Loucy (cell line): ENCODE results near the gene HDGFL2.

Experiments used
- H2AFZ ChIP-seq: fragments of 200-600 bp; sonication (generic); 2 replicates; pipeline ENCODE4 v1.6.0; 2016; ENCODE audit warnings: antibody characterized with exemption, mild to moderate bottlenecking, low read length, moderate library complexity
- H3F3A ChIP-seq: fragments of 200-600 bp; 2 replicates; pipeline ENCODE4 v1.6.0; 2016; ENCODE audit warnings: antibody characterized with exemption, low read depth, mild to moderate bottlenecking
- H3K27me3 ChIP-seq: fragments of 200-600 bp; sonication (generic); 2 replicates; pipeline ENCODE4 v1.6.1; 2014; ENCODE audit warnings: low read length, mild to moderate bottlenecking; ENCODE audit not compliant: insufficient read depth, poor library complexity, severe bottlenecking
- H3K36me3 ChIP-seq: fragments of 200-600 bp; sonication (generic); 2 replicates; pipeline ENCODE4 v1.6.1; 2016; ENCODE audit warnings: low read length; ENCODE audit not compliant: insufficient read depth
- H3K4me1 ChIP-seq: fragments of 200-600 bp; sonication (generic); 2 replicates; pipeline ENCODE4 v1.5.1; 2014; ENCODE audit warnings: low read length, mild to moderate bottlenecking; ENCODE audit not compliant: insufficient read depth, poor library complexity, severe bottlenecking
- H3K4me2 ChIP-seq: fragments of 200-600 bp; sonication (generic); 2 replicates; pipeline ENCODE4 v1.6.0; 2014; ENCODE audit warnings: antibody characterized with exemption, low read length, low read depth, mild to moderate bottlenecking; ENCODE audit not compliant: poor library complexity, severe bottlenecking
- H3K4me3 ChIP-seq: fragments of 200-600 bp; sonication (generic); 2 replicates; pipeline ENCODE4 v1.5.1; 2014; ENCODE audit warnings: low read length, mild to moderate bottlenecking, mixed read lengths; ENCODE audit not compliant: poor library complexity, severe bottlenecking
- H3K79me2 ChIP-seq: fragments of 200-600 bp; sonication (generic); 2 replicates; pipeline ENCODE4 v1.6.1; 2014; ENCODE audit warnings: low read length; ENCODE audit not compliant: insufficient read depth
- H3K9ac ChIP-seq: fragments of 200-600 bp; sonication (generic); 2 replicates; pipeline ENCODE4 v1.6.0; 2014; ENCODE audit warnings: mild to moderate bottlenecking, low read depth, low read length, moderate library complexity; ENCODE audit not compliant: poor library complexity, severe bottlenecking
- H3K9me2 ChIP-seq: fragments of 200-600 bp; sonication (generic); replicated peaks from 2 replicates; pipeline ENCODE4 v1.6.1; 2016; ENCODE audit warnings: low read depth, low read length, mixed read lengths
- H3K9me3 ChIP-seq: fragments of 200-600 bp; sonication (generic); 2 replicates; pipeline ENCODE4 v1.6.1; 2014; ENCODE audit warnings: mild to moderate bottlenecking, antibody characterized with exemption, low read length, low read depth; ENCODE audit not compliant: insufficient read depth
- H4K20me1 ChIP-seq: fragments of 200-600 bp; sonication (generic); 2 replicates; pipeline ENCODE4 v1.6.0; 2014; ENCODE audit warnings: antibody characterized with exemption, low read length, mild to moderate bottlenecking; ENCODE audit not compliant: insufficient read depth, poor library complexity, severe bottlenecking
- CTCF ChIP-seq: fragments of 200-600 bp; sonication (generic); conservative IDR thresholded peaks from 2 replicates; pipeline ENCODE4 v1.5.1; 2014; ENCODE audit warnings: mild to moderate bottlenecking, antibody characterized with exemption, low read length
- EZH2phosphoT487 ChIP-seq: fragments of 200-600 bp; IDR thresholded peaks from 2 replicates; pipeline ENCODE4 v1.6.1; 2018; ENCODE audit warnings: antibody characterized with exemption, mild to moderate bottlenecking, moderate library complexity, borderline replicate concordance

HDGFL2 gene

GRCh38 chr19:4477034-4477801 lies 5.1 kb downstream of the HDGFL2 start:
- Histone ChIP-seq H3K9ac (no peak overlapping the region), H3K27me3 (no peaks in the 10 kb centered on the region), H3K4me1 (peaks cover 11% of the 10 kb centered on the region), H3F3A (no peaks in the 10 kb centered on the region), H4K20me1 (peaks cover 33% of the 10 kb centered on the region), H3K79me2 (peaks cover 40% of the 10 kb centered on the region), H3K9me3 (no peaks in the 10 kb centered on the region), H3K9me2 (no peaks in the 10 kb centered on the region), H3K4me2 (no peak overlapping the region), H2AFZ (no peak overlapping the region), H3K4me3 (no peak overlapping the region), H3K36me3 (peaks cover 16% of the 10 kb centered on the region; the same call in 1 of the 2 replicates)
- TF ChIP-seq CTCF (no peak), EZH2phosphoT487 (no peak)

- H3K36me3 ChIP-seq, result peaks cover 3% of the 10 kb centered on the region; the same call in 1 of the 2 replicates
- no peak overlapping the region for H2AFZ ChIP-seq
- H4K20me1 ChIP-seq, result no peaks in the 10 kb centered on the region
- H3K79me2 ChIP-seq, result no peaks in the 10 kb centered on the region
- no peaks in the 10 kb centered on the region for H3F3A ChIP-seq
- H3K4me3 ChIP-seq, result no peak overlapping the region
- no peaks in the 10 kb centered on the region for H3K27me3 ChIP-seq
- TF ChIP-seq CTCF (no peak), EZH2phosphoT487 (no peak)
- H3K4me1 ChIP-seq, result no peaks in the 10 kb centered on the region
- no peaks in the 10 kb centered on the region for H3K9me3 ChIP-seq
- no peaks in the 10 kb centered on the region for H3K9me2 ChIP-seq
- H3K9ac ChIP-seq, result no peak overlapping the region
- H3K4me2 ChIP-seq, result no peak overlapping the region
These were observed 10.7 kb downstream of the HDGFL2 start for GRCh38 chr19:4482721-4483364.

GRCh38 chr19:4483385-4483784 lies 11.3 kb downstream of the HDGFL2 start:
- H3K9me2 ChIP-seq, result no peaks in the 10 kb centered on the region
- no peaks in the 10 kb centered on the region for H3F3A ChIP-seq
- TF ChIP-seq EZH2phosphoT487, result no peak
- H3K27me3 ChIP-seq, result no peaks in the 10 kb centered on the region
- H3K9ac ChIP-seq, result no peak overlapping the region
- H3K4me3 ChIP-seq, result no peak overlapping the region
- H2AFZ ChIP-seq, result no peak overlapping the region
- no peak overlapping the region for H3K4me2 ChIP-seq
- no peaks in the 10 kb centered on the region for H4K20me1 ChIP-seq
- H3K36me3 ChIP-seq, result peaks cover 3% of the 10 kb centered on the region; the same call in 1 of the 2 replicates
- H3K79me2 ChIP-seq, result no peaks in the 10 kb centered on the region
- H3K4me1 ChIP-seq, result no peaks in the 10 kb centered on the region
- no peaks in the 10 kb centered on the region for H3K9me3 ChIP-seq
